ENCODE measurements around the gene ROGDI. TPM values are rescaled to one million over a fixed set of nuclear protein-coding genes. Genes with fewer than 3 reads are reported as not detected.
A peak's percentile ranks its signal among the peaks of the same experiment; 100 is the strongest.

Gene ROGDI
- total and polyA plus RNA-seq, 9 of the 15 experiments (the other 6 are each of a cell fraction or from before 2014, with no cell fraction given): 0.97 to 37.3 (median 16.5) TPM

DNA sequence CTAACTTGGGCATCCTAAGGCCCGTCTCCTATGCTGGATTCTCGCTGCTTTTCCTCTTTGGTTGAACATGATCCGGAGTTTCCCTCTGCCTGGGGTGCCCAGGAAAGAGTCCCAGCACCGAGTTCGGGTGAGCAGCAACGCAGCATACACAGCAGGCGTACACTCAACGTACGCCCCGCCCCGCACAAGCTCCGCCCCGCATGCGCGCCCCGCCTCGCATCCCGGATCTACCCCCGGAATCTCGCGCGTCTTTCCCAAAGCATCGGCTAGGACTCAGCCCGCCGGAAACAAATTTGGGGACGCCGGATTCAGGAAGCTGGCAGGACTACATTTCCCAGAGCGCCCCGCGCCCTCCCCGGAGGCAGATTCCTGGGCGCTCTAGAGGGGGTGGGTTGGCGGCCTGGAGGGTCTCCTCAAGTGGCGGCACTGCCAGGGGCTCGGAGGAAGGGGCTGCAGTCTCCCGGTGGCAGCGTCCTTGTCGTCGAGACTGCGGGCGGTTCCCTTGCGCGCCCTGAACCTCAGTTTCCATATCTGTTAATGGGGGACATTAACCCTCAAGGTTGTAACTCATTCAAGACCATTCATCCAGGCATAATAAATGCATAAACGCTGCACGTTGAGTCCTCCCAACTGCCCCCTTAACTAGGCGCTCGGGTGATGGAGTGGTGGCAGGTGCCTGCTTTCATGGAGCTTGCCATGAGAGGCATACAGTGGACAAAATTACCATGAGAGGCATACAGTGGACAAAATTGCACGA is 33.7 kb downstream of the ROGDI start (continued):
- TF ChIP-seq, protein P1, sequence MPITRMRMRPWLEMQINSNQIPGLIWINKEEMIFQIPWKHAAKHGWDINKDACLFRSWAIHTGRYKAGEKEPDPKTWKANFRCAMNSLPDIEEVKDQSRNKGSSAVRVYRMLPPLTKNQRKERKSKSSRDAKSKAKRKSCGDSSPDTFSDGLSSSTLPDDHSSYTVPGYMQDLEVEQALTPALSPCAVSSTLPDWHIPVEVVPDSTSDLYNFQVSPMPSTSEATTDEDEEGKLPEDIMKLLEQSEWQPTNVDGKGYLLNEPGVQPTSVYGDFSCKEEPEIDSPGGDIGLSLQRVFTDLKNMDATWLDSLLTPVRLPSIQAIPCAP (CRISPR knock-in tag; IDR thresholded peaks at IDR 0.05; ENCODE audit: borderline replicate concordance): no peak
- TF ChIP-seq SIN3B (IDR thresholded peaks at IDR 0.05; ENCODE audit: low read depth) (no peak), PHB2 (IDR thresholded peaks at IDR 0.05; ENCODE audit: low read depth) (no peak), WHSC1 (IDR thresholded peaks at IDR 0.05; ENCODE audit: low read length) (no peak), ZNF408 (CRISPR knock-in tag; IDR thresholded peaks at IDR 0.05; ENCODE audit: low read depth) (no peak), ZNF12 (CRISPR knock-in tag; IDR thresholded peaks at IDR 0.05) (0 out of 2 replicates have a peak, but pooled peaks have one; percentile 67), HNRNPL (IDR thresholded peaks at IDR 0.05; ENCODE audit: low read depth, low read length) (no peak), ZNF263 (CRISPR knock-in tag; IDR thresholded peaks at IDR 0.05; ENCODE audit: borderline replicate concordance) (no peak; the same call in 1 of the 2 replicates)
- TF ChIP-seq, protein P2, sequence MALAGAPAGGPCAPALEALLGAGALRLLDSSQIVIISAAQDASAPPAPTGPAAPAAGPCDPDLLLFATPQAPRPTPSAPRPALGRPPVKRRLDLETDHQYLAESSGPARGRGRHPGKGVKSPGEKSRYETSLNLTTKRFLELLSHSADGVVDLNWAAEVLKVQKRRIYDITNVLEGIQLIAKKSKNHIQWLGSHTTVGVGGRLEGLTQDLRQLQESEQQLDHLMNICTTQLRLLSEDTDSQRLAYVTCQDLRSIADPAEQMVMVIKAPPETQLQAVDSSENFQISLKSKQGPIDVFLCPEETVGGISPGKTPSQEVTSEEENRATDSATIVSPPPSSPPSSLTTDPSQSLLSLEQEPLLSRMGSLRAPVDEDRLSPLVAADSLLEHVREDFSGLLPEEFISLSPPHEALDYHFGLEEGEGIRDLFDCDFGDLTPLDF (CRISPR knock-in tag; IDR thresholded peaks at IDR 0.05): 0 out of 2 replicates have a peak, but pooled peaks have one; percentile 45
- TF ChIP-seq, protein P3, sequence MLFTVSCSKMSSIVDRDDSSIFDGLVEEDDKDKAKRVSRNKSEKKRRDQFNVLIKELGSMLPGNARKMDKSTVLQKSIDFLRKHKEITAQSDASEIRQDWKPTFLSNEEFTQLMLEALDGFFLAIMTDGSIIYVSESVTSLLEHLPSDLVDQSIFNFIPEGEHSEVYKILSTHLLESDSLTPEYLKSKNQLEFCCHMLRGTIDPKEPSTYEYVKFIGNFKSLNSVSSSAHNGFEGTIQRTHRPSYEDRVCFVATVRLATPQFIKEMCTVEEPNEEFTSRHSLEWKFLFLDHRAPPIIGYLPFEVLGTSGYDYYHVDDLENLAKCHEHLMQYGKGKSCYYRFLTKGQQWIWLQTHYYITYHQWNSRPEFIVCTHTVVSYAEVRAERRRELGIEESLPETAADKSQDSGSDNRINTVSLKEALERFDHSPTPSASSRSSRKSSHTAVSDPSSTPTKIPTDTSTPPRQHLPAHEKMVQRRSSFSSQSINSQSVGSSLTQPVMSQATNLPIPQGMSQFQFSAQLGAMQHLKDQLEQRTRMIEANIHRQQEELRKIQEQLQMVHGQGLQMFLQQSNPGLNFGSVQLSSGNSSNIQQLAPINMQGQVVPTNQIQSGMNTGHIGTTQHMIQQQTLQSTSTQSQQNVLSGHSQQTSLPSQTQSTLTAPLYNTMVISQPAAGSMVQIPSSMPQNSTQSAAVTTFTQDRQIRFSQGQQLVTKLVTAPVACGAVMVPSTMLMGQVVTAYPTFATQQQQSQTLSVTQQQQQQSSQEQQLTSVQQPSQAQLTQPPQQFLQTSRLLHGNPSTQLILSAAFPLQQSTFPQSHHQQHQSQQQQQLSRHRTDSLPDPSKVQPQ (CRISPR knock-in tag; IDR thresholded peaks at IDR 0.05; ENCODE audit: borderline replicate concordance): no peak
- TF ChIP-seq, protein P4, sequence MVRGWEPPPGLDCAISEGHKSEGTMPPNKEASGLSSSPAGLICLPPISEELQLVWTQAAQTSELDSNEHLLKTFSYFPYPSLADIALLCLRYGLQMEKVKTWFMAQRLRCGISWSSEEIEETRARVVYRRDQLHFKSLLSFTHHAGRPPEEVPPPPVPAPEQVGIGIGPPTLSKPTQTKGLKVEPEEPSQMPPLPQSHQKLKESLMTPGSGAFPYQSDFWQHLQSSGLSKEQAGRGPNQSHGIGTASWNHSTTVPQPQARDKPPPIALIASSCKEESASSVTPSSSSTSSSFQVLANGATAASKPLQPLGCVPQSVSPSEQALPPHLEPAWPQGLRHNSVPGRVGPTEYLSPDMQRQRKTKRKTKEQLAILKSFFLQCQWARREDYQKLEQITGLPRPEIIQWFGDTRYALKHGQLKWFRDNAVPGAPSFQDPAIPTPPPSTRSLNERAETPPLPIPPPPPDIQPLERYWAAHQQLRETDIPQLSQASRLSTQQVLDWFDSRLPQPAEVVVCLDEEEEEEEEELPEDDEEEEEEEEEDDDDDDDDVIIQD (CRISPR knock-in tag; IDR thresholded peaks at IDR 0.05): no peak
- TF ChIP-seq, protein P5, sequence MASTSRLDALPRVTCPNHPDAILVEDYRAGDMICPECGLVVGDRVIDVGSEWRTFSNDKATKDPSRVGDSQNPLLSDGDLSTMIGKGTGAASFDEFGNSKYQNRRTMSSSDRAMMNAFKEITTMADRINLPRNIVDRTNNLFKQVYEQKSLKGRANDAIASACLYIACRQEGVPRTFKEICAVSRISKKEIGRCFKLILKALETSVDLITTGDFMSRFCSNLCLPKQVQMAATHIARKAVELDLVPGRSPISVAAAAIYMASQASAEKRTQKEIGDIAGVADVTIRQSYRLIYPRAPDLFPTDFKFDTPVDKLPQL (IDR thresholded peaks at IDR 0.05; ENCODE audit: extremely low read depth, insufficient read length): no peak
- TF ChIP-seq, protein P6, sequence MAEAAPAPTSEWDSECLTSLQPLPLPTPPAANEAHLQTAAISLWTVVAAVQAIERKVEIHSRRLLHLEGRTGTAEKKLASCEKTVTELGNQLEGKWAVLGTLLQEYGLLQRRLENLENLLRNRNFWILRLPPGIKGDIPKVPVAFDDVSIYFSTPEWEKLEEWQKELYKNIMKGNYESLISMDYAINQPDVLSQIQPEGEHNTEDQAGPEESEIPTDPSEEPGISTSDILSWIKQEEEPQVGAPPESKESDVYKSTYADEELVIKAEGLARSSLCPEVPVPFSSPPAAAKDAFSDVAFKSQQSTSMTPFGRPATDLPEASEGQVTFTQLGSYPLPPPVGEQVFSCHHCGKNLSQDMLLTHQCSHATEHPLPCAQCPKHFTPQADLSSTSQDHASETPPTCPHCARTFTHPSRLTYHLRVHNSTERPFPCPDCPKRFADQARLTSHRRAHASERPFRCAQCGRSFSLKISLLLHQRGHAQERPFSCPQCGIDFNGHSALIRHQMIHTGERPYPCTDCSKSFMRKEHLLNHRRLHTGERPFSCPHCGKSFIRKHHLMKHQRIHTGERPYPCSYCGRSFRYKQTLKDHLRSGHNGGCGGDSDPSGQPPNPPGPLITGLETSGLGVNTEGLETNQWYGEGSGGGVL (CRISPR knock-in tag; IDR thresholded peaks at IDR 0.05): no peak

Data from K562 (cell line).